Osteoblast (primary cell): ENCODE results near the gene DLGAP1. TPM values are rescaled to one million over a fixed set of nuclear protein-coding genes. Genes with fewer than 3 reads are reported as not detected.

Experiments
- DNase-seq: peaks from one replicate; pipeline ENCODE4 v3.0.0; 2011; ENCODE audit warnings: low spot score, mixed read lengths; ENCODE audit not compliant: insufficient read length; ENCODE audit errors: missing footprints
- H2AFZ ChIP-seq: 2 replicates; pipeline ENCODE4 v1.6.0; 2011; ENCODE audit warnings: mild to moderate bottlenecking, low read length
- H3K27ac ChIP-seq: 2 replicates; pipeline ENCODE4 v1.5.1; 2011; ENCODE audit warnings: mild to moderate bottlenecking, low read depth, low read length, moderate library complexity
- H3K27me3 ChIP-seq: 2 replicates; pipeline ENCODE4 v1.6.0; 2012; ENCODE audit warnings: mild to moderate bottlenecking, control low read depth, inconsistent platforms, low read length, moderate library complexity; ENCODE audit not compliant: insufficient read depth
- H3K36me3 ChIP-seq: 2 replicates; pipeline ENCODE4 v1.5.1; 2011; ENCODE audit warnings: mild to moderate bottlenecking, low read length, control low read depth, moderate library complexity; ENCODE audit not compliant: insufficient read depth
- H3K4me1 ChIP-seq: 2 replicates; pipeline ENCODE4 v1.5.1; 2011; ENCODE audit warnings: mild to moderate bottlenecking, low read length, control low read depth, moderate library complexity; ENCODE audit not compliant: insufficient read depth
- H3K4me2 ChIP-seq: 2 replicates; pipeline ENCODE4 v1.6.0; 2011; ENCODE audit warnings: mild to moderate bottlenecking, low read length; ENCODE audit not compliant: insufficient read depth
- H3K4me3 ChIP-seq: fragments of 200-600 bp; sonication (generic); 3 replicates; pipeline ENCODE4 v1.5.1; 2012; ENCODE audit warnings: mild to moderate bottlenecking, low read length, inconsistent platforms; ENCODE audit not compliant: insufficient read depth
- H3K79me2 ChIP-seq: 2 replicates; pipeline ENCODE4 v1.6.0; 2012; ENCODE audit warnings: mild to moderate bottlenecking, low read length, control low read depth, inconsistent platforms; ENCODE audit not compliant: insufficient read depth
- H3K9me3 ChIP-seq: 2 replicates; pipeline ENCODE4 v1.5.1; 2011; ENCODE audit warnings: low read depth, low read length, control low read depth
- H4K20me1 ChIP-seq: 2 replicates; pipeline ENCODE4 v1.6.0; 2012; ENCODE audit warnings: mild to moderate bottlenecking, low read length, control low read depth; ENCODE audit not compliant: insufficient read depth
- total RNA-seq: library from RNA; depleted of rRNA; stranded (reverse); fragments of >200 nt; gene quantifications from 2 replicates; pipeline ENCODE4 v1.2.3, GENCODE V29; 2012
- TF ChIP-seq, protein P1 (sequence below): IDR thresholded peaks from 2 replicates; pipeline ENCODE4 v1.5.1; 2011; ENCODE audit warnings: mild to moderate bottlenecking, low read depth, low read length, moderate library complexity; ENCODE audit errors: extremely low read depth

DLGAP1 gene
- total RNA-seq, 1 donor: not detected

DNA sequence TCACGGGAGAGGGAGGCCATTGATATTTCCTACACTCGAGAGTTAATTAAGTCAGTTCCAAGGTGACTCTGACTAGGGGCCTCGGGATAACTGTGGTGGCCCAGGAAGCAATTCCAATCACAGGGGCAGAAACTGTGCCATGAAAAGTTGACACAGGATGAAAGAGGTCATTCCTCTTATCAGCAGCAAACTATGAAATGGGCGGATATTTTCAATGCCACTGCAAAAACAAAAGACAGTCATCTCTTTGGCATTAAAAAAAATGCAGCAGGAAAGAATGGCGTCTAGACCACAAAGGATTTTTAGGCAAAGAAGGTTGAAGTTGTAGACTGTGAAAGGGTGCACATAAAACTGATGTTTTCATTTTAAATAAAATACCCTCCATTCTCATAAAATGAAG is 955.1 kb downstream of the DLGAP1 start:
- H3K27ac ChIP-seq: no peak overlapping the region
- H3K36me3 ChIP-seq: no peaks in the 10 kb centered on the region
- no peaks in the 10 kb centered on the region for H3K79me2 ChIP-seq
- DNase-seq: peak; percentile 74
- H4K20me1 ChIP-seq: no peaks in the 10 kb centered on the region
- H3K4me2 ChIP-seq: peak overlapping the region; percentile 70
- peak overlapping the region; percentile 61 for H3K4me3 ChIP-seq
- no peaks in the 10 kb centered on the region for H3K9me3 ChIP-seq
- H2AFZ ChIP-seq: peak overlapping the region; percentile 23
- TF ChIP-seq, protein P1, sequence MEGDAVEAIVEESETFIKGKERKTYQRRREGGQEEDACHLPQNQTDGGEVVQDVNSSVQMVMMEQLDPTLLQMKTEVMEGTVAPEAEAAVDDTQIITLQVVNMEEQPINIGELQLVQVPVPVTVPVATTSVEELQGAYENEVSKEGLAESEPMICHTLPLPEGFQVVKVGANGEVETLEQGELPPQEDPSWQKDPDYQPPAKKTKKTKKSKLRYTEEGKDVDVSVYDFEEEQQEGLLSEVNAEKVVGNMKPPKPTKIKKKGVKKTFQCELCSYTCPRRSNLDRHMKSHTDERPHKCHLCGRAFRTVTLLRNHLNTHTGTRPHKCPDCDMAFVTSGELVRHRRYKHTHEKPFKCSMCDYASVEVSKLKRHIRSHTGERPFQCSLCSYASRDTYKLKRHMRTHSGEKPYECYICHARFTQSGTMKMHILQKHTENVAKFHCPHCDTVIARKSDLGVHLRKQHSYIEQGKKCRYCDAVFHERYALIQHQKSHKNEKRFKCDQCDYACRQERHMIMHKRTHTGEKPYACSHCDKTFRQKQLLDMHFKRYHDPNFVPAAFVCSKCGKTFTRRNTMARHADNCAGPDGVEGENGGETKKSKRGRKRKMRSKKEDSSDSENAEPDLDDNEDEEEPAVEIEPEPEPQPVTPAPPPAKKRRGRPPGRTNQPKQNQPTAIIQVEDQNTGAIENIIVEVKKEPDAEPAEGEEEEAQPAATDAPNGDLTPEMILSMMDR: no peak
- H3K27me3 ChIP-seq: no peaks in the 10 kb centered on the region
- H3K4me1 ChIP-seq: peaks cover 10% of the 10 kb centered on the region

DNA sequence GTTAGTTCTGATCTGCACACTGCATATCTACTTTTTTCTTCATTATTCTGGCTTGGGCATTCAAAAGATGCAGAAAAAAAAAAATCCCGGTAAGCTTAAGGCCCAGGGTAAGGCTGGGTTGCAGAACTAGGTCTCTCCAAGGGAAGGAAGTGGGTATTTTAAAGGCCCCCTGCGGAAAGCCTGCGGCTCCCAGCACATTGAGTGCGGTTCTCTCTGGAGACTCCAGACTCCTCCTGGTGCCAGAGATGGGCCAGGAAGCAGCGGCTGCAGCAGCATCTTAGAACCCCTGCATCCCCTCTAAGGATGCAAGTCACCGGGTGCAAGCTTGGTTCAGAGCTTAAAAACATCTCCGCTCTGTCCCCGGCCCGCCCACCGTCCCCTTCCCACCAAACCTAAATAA is 955.6 kb downstream of the DLGAP1 start:
- H3K36me3 ChIP-seq: no peaks in the 10 kb centered on the region
- TF ChIP-seq, protein P1: no peak
- no peak overlapping the region for H3K27ac ChIP-seq
- no peaks in the 10 kb centered on the region for H3K9me3 ChIP-seq
- H2AFZ ChIP-seq: peak overlapping the region; percentile 78
- no peaks in the 10 kb centered on the region for H4K20me1 ChIP-seq
- H3K4me3 ChIP-seq: peak overlapping the region; percentile 61
- H3K27me3 ChIP-seq: no peaks in the 10 kb centered on the region
- no peak for DNase-seq
- H3K4me1 ChIP-seq: peaks cover 10% of the 10 kb centered on the region
- H3K79me2 ChIP-seq: no peaks in the 10 kb centered on the region
- H3K4me2 ChIP-seq: peak overlapping the region; percentile 70

DNA sequence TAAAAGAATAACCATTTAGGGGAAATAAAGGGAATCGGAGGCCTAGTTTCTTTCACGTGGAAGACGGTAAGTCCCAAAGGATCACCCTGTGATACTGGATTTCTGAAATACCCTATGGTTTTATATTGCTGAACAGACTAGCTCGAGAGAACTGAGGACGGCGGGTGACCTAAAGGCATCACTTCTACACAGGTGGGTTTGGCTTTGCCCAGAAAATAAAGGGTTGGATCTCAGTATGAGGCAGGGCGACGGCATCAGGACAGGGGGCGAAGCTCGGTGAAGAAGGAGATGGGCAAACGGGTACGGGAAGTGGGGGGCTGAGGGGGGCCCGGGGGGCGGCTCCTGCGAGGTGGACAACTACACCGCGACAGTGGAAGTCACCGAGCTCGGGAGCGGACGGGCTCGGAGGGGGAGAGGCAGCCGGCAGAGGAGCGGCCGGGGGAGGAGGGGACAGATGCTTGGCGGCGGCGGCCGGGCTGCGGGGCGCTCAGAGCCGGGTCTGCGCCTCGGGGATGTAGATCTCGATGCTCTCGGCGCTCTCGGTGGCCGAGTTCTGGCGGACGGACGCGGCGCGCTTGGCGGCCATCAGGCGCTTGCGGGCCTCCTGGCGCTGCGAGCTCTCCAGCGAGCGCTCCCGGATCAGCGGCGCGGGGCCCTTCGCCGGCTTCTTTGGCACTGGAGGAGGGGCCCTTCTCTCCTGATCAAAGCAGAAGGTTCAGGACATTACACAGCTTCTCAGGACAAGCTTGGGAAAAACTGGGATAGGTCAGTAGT is 956.2 kb downstream of the DLGAP1 start:
- Histone ChIP-seq H3K9me3 (no peaks in the 10 kb centered on the region), H3K4me2 (peak overlapping the region; percentile 70), H3K4me3 (peak overlapping the region; percentile 61), H3K36me3 (no peaks in the 10 kb centered on the region), H4K20me1 (no peaks in the 10 kb centered on the region), H3K27ac (no peak overlapping the region), H2AFZ (peak overlapping the region; percentile 78), H3K27me3 (no peaks in the 10 kb centered on the region), H3K79me2 (no peaks in the 10 kb centered on the region), H3K4me1 (peaks cover 10% of the 10 kb centered on the region)
- TF ChIP-seq, protein P1: no peak
- peak; percentile 90 for DNase-seq

DNA sequence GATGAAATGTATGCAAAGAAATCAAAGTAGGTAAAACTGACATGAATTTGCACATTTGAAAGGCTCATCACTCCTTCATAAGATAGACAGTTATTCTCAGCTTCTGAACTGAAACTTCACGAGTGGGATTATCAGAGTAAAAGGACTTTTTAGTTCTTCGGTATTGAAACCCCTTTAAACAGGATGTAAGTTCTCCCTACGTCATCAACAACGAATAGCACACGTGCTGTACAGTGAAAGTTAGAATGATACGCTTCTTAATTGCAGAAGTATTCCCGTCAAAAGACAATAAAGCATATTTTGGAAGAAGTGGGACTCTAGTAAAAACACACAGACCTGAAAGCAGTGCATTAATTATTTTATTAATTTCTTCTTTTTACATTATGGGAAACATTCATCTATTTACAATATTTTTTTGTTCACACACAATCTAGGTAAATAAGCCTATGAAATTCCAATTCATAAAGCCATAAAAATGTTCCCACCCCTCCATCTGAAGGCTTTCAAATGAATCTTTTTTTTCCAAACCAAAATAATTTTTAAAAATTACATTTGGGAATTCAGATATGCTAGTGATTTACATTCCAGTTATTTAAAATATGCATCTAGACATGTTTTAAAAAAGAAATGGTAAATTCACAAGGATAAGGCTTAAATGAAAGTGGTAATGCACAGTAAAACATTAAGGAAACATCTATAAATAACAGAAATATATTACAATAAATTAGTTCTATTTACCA is 959.2 kb downstream of the DLGAP1 start:
- H2AFZ ChIP-seq: no peak overlapping the region
- no peaks in the 10 kb centered on the region for H3K36me3 ChIP-seq
- H3K79me2 ChIP-seq: no peaks in the 10 kb centered on the region
- H3K27ac ChIP-seq: no peak overlapping the region
- DNase-seq: no peak
- no peaks in the 10 kb centered on the region for H3K9me3 ChIP-seq
- no peaks in the 10 kb centered on the region for H4K20me1 ChIP-seq
- H3K4me1 ChIP-seq: peaks cover 10% of the 10 kb centered on the region
- TF ChIP-seq, protein P1: no peak
- peaks cover 3% of the 10 kb centered on the region for H3K27me3 ChIP-seq
- no peak overlapping the region for H3K4me3 ChIP-seq
- H3K4me2 ChIP-seq: no peak overlapping the region
